BE2C (cell line): ENCODE data around the gene KCTD11.

Experiments used
- DNase-seq: peaks from one replicate; pipeline ENCODE4 v3.0.0-alpha.2; 2020
- H3K27me3 ChIP-seq: fragments of 250-450 bp; sonication (Bioruptor Pico); 2 replicates; pipeline ENCODE4 v1.5.1; 2020; ENCODE audit warnings: mild to moderate bottlenecking
- H3K36me3 ChIP-seq: fragments of 250-450 bp; sonication (Bioruptor Pico); 2 replicates; pipeline ENCODE4 v1.5.1; 2020; ENCODE audit warnings: mild to moderate bottlenecking
- H3K4me1 ChIP-seq: fragments of 250-450 bp; sonication (Bioruptor Pico); 2 replicates; pipeline ENCODE4 v1.5.1; 2020
- H3K4me3 ChIP-seq: 2 replicates; pipeline ENCODE4 v1.5.1; 2011; ENCODE audit warnings: low read depth, low read length
- H3K9me3 ChIP-seq: fragments of 250-450 bp; sonication (Bioruptor Pico); 2 replicates; pipeline ENCODE4 v1.5.1; 2020
- CTCF ChIP-seq: IDR thresholded peaks from 2 replicates; pipeline ENCODE4 v1.5.1; 2012; ENCODE audit warnings: mild to moderate bottlenecking, low read depth, low read length

The KCTD11 gene

GRCh38 chr17:7322520-7323194 lies 29.3 kb upstream of the KCTD11 start:
- no peak for TF ChIP-seq CTCF
- H3K36me3 ChIP-seq: peaks cover 23% of the 10 kb centered on the region
- no peak for DNase-seq

GRCh38 chr17:7323731-7324437 lies 28.1 kb upstream of the KCTD11 start:
- TF ChIP-seq CTCF: peak; percentile 70
- DNase-seq: peak; percentile 61
- Histone ChIP-seq H3K4me1 (no peaks in the 10 kb centered on the region), H3K4me3 (no peak overlapping the region), H3K9me3 (no peaks in the 10 kb centered on the region), H3K36me3 (peaks cover 23% of the 10 kb centered on the region), H3K27me3 (no peaks in the 10 kb centered on the region)

More at GRCh38 chr17:7322520-7323194, 29.3 kb upstream of the KCTD11 start:
- Histone ChIP-seq H3K9me3 (no peaks in the 10 kb centered on the region), H3K4me3 (no peak overlapping the region), H3K27me3 (no peaks in the 10 kb centered on the region), H3K4me1 (no peaks in the 10 kb centered on the region)

GRCh38 chr17:7324438-7324779 lies 27.6 kb upstream of the KCTD11 start:
- no peak for DNase-seq
- TF ChIP-seq CTCF: no peak
- Histone ChIP-seq H3K36me3 (peaks cover 23% of the 10 kb centered on the region), H3K9me3 (no peaks in the 10 kb centered on the region), H3K4me3 (no peak overlapping the region), H3K4me1 (no peaks in the 10 kb centered on the region), H3K27me3 (no peaks in the 10 kb centered on the region)

- Histone ChIP-seq H3K27me3 (no peaks in the 10 kb centered on the region), H3K4me1 (no peaks in the 10 kb centered on the region), H3K9me3 (no peaks in the 10 kb centered on the region), H3K36me3 (peaks cover 23% of the 10 kb centered on the region), H3K4me3 (no peak overlapping the region)
- DNase-seq: no peak
- no peak for TF ChIP-seq CTCF
These were observed 26.9 kb upstream of the KCTD11 start for GRCh38 chr17:7325031-7325528.

GRCh38 chr17:7326186-7326585 lies 25.8 kb upstream of the KCTD11 start:
- H3K27me3 ChIP-seq: no peaks in the 10 kb centered on the region
- TF ChIP-seq CTCF: no peak
- no peak for DNase-seq
- no peaks in the 10 kb centered on the region for H3K9me3 ChIP-seq
- H3K4me3 ChIP-seq: no peak overlapping the region
- H3K4me1 ChIP-seq: no peaks in the 10 kb centered on the region
- peaks cover 23% of the 10 kb centered on the region for H3K36me3 ChIP-seq

- TF ChIP-seq CTCF: no peak
- peaks cover 20% of the 10 kb centered on the region for H3K36me3 ChIP-seq
These were observed 24.9 kb upstream of the KCTD11 start for GRCh38 chr17:7327056-7327455.

More at GRCh38 chr17:7327056-7327455, 24.9 kb upstream of the KCTD11 start:
- Histone ChIP-seq H3K9me3 (no peaks in the 10 kb centered on the region), H3K27me3 (no peaks in the 10 kb centered on the region), H3K4me1 (no peaks in the 10 kb centered on the region), H3K4me3 (no peak overlapping the region)
- no peak for DNase-seq
